ENCODE results near the gene JAKMIP2. TPM values are rescaled to one million over a fixed set of nuclear protein-coding genes. Genes with fewer than 3 reads are reported as not detected.

JAKMIP2 gene
- total and polyA plus RNA-seq, 9 donors = 0.10 to 7.0 (median 0.24) TPM

- H3K27ac ChIP-seq = no peak overlapping the region
Observed at GRCh38 chr5:147621016-147621415, 161.5 kb downstream of the JAKMIP2 start.

GRCh38 chr5:147619281-147619878 lies 163.1 kb downstream of the JAKMIP2 start:
- DNase-seq = no peak
- H3K4me1 ChIP-seq (ENCODE audit: insufficient read depth) = no peaks in the 10 kb centered on the region
- intact Hi-C loops (cut with DNase I) = no loop called here
- no peak overlapping the region for H3K4me3 ChIP-seq
- no peaks in the 10 kb centered on the region for H3K9me3 ChIP-seq
- 61 to 88% (median 84%) methylated on average over 2 of the region's 2 CpGs for WGBS, 3 donors
- no peaks in the 10 kb centered on the region for H3K36me3 ChIP-seq
- no peaks in the 10 kb centered on the region for H3K27me3 ChIP-seq
- no peak overlapping the region for H3K27ac ChIP-seq
- TF ChIP-seq CTCF (IDR thresholded peaks at IDR 0.05) = no peak
- no peak for TF ChIP-seq POLR2A (IDR thresholded peaks at IDR 0.05)
- TF ChIP-seq EP300 (IDR thresholded peaks at IDR 0.05) = no peak

More at GRCh38 chr5:147621016-147621415, 161.5 kb downstream of the JAKMIP2 start:
- H3K27me3 ChIP-seq = no peaks in the 10 kb centered on the region
- no peaks in the 10 kb centered on the region for H3K4me1 ChIP-seq (ENCODE audit: insufficient read depth)
- no peak for DNase-seq
- H3K9me3 ChIP-seq = no peaks in the 10 kb centered on the region
- H3K36me3 ChIP-seq = no peaks in the 10 kb centered on the region
- no peak overlapping the region for H3K4me3 ChIP-seq
- intact Hi-C loops (cut with DNase I) = no loop called here
- TF ChIP-seq CTCF (IDR thresholded peaks at IDR 0.05) (no peak), EP300 (IDR thresholded peaks at IDR 0.05) (no peak), POLR2A (IDR thresholded peaks at IDR 0.05) (no peak)

GRCh38 chr5:147617711-147618350 lies 164.7 kb downstream of the JAKMIP2 start:
- TF ChIP-seq POLR2A (IDR thresholded peaks at IDR 0.05) = no peak
- no peak for TF ChIP-seq EP300 (IDR thresholded peaks at IDR 0.05)
- no peak for TF ChIP-seq CTCF (IDR thresholded peaks at IDR 0.05)

GRCh38 chr5:147617191-147617606 lies 165.3 kb downstream of the JAKMIP2 start:
- Histone ChIP-seq H3K4me3 (no peak overlapping the region), H3K9me3 (no peaks in the 10 kb centered on the region), H3K27me3 (no peaks in the 10 kb centered on the region), H3K27ac (no peak overlapping the region), H3K36me3 (no peaks in the 10 kb centered on the region), H3K4me1 (ENCODE audit: insufficient read depth) (no peaks in the 10 kb centered on the region)
- intact Hi-C loops (cut with DNase I) = no loop called here
- WGBS, 3 donors = 50 to 70% (median 62%) methylated on average over 4 of the region's 4 CpGs
- no peak for TF ChIP-seq POLR2A (IDR thresholded peaks at IDR 0.05)
- DNase-seq = no peak

More at GRCh38 chr5:147617711-147618350, 164.7 kb downstream of the JAKMIP2 start:
- Histone ChIP-seq H3K27me3 (no peaks in the 10 kb centered on the region), H3K9me3 (no peaks in the 10 kb centered on the region), H3K4me3 (no peak overlapping the region), H3K36me3 (no peaks in the 10 kb centered on the region), H3K27ac (no peak overlapping the region), H3K4me1 (ENCODE audit: insufficient read depth) (no peaks in the 10 kb centered on the region)
- no peak for DNase-seq
- intact Hi-C loops (cut with DNase I) = no loop called here
- 65 to 87% (median 74%) methylated on average over 6 of the region's 6 CpGs for WGBS, 3 donors

- H3K4me3 ChIP-seq = no peak overlapping the region
- no peaks in the 10 kb centered on the region for H3K27me3 ChIP-seq
- 50 to 82% (median 78%) methylated on average over 1 of the region's 1 CpG for WGBS, 3 donors
- no peak for DNase-seq
- no peak for TF ChIP-seq POLR2A (IDR thresholded peaks at IDR 0.05)
- TF ChIP-seq EP300 (IDR thresholded peaks at IDR 0.05) = no peak
- no peak for TF ChIP-seq CTCF (IDR thresholded peaks at IDR 0.05)
- H3K36me3 ChIP-seq = no peaks in the 10 kb centered on the region
- H3K4me1 ChIP-seq (ENCODE audit: insufficient read depth) = no peaks in the 10 kb centered on the region
- intact Hi-C loops (cut with DNase I) = no loop called here
- H3K9me3 ChIP-seq = no peaks in the 10 kb centered on the region
- no peak overlapping the region for H3K27ac ChIP-seq
Observed at GRCh38 chr5:147616421-147616820, 166.1 kb downstream of the JAKMIP2 start.

Data from ovary (tissue), 9 donors.